Measurements from ENCODE around the gene CDK17. TPM values are rescaled to one million over a fixed set of nuclear protein-coding genes. Genes with fewer than 3 reads are reported as not detected.
"Not testable (repeated sequence)": the region's sequence is repeated elsewhere in the genome, so short reads cannot be mapped to it uniquely, and the experiment has no call there.

The CDK17 gene
- total RNA-seq, 1 experiment from 2014 or later: 18.4 TPM

- Histone ChIP-seq H3K9me3 (no peaks in the 10 kb centered on the region), H3K36me3 (no peaks in the 10 kb centered on the region), H3K4me3 (no peak overlapping the region), H3K27me3 (no peaks in the 10 kb centered on the region)
- DNase-seq: no peak
Measured at GRCh38 chr12:96352161-96352835, 47.9 kb downstream of the CDK17 start.

GRCh38 chr12:96350982-96351381 is 49.3 kb downstream of the CDK17 start:
- peaks cover 3% of the 10 kb centered on the region for H3K9me3 ChIP-seq
- peaks cover 2% of the 10 kb centered on the region for H3K36me3 ChIP-seq
- no peak for DNase-seq
- no peak overlapping the region for H3K4me3 ChIP-seq
- no peaks in the 10 kb centered on the region for H3K27me3 ChIP-seq

DNA sequence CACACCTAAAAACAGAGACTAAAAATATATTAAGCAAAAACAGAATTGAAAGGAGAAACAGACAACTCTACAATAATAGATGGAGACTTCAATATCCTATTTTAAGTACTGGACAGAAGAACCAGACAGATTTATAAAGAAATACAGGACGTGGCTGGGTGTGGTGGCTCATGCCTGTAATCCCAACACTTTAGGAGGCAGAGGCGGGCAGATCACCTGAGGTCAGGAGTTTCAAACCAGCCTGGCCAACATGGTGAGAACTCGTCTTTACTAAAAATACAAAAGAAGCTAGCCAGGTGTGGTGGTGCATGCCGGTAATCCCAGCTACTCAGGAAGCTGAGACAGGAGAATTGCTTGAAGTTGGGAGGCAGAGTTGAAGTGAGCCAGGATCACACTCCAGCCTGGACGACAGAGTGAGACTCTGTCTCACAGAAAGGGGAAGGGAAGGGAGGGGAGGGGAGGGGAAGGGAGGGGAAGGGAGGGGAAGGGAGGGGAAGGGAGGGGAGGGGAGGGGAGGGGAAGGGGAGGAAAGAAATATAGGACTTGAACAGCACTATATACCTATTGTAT is 53.0 kb downstream of the CDK17 start:
- DNase-seq: no peak
- Histone ChIP-seq H3K9me3 (peaks cover 31% of the 10 kb centered on the region), H3K27me3 (no peaks in the 10 kb centered on the region), H3K4me3 (no peak overlapping the region), H3K36me3 (peaks cover 16% of the 10 kb centered on the region)

DNA sequence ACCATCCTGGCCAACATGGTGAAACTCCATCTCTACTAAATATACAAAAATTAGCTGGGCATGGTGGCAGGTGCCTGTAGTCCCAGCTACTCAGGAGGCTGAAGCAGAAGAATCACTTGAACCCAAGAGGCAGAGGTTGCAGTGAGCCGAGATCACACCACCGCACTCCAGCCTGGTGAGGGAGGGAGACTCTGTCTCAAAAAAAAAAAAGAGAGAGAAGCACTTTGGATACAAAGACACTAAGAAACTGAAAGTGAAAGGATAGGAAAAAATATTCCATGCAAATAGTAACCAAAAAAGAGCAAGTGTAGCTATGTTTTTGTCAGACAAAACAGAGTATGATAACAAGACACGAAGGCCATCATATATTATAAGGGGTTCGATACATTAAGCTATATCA is 53.5 kb downstream of the CDK17 start:
- not testable (repeated sequence) for DNase-seq, H3K27me3 ChIP-seq, H3K4me3 ChIP-seq
- Histone ChIP-seq H3K9me3 (peaks cover 33% of the 10 kb centered on the region), H3K36me3 (peaks cover 20% of the 10 kb centered on the region)

DNA sequence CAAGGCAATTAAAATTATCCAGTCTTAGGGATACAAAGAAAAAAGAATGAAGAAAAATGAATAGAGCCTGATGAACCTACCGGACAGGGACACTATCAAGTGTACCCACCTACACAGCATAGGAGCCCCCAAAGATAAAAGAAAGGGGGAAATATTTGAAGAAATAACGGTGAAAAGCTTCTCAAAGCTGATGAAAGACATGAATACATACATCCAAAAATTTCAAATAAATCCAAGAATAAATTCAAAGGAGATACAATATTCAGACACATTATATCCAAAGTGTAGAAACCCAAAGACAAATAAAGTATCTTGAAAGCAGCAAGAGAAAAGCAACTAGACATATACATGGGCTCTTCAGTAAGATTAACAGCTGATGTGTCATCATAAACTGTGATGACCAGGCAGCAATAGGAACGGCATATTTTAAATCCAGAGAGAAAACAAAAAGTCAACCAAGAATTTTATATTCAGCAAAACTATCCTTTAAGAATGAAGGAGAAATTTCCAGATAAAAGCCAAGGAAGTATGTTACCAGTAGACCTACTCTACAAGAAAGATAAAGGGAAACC is 56.0 kb downstream of the CDK17 start:
- Histone ChIP-seq H3K9me3 (peaks cover 33% of the 10 kb centered on the region), H3K4me3 (no peak overlapping the region), H3K27me3 (no peaks in the 10 kb centered on the region), H3K36me3 (peaks cover 20% of the 10 kb centered on the region)
- DNase-seq: no peak

- peaks cover 37% of the 10 kb centered on the region for H3K9me3 ChIP-seq
- no peak overlapping the region for H3K4me3 ChIP-seq
- H3K36me3 ChIP-seq: peaks cover 20% of the 10 kb centered on the region
- no peak for DNase-seq
- no peaks in the 10 kb centered on the region for H3K27me3 ChIP-seq
Measured at GRCh38 chr12:96343347-96343954, 56.8 kb downstream of the CDK17 start.

DNA sequence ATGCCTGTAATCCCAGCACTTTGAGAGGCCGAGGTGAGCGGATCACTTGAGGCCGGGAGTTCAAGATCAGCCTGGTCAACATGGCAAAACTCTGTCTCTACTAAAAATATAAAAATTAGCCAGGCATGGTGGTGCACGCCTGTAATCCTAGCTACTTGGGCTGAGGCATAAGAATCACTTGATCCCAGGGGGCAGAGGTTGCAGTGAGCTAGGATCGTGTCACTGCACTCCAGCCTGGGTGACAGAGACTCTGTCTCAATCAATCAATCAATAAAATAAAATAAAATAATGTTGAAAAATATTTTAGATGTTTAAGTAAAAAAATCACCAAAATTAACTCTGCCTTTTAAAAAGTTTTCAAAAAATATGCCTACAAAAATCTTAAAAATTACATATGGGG is 60.6 kb downstream of the CDK17 start:
- not testable (repeated sequence) for DNase-seq, H3K4me3 ChIP-seq, H3K36me3 ChIP-seq, H3K27me3 ChIP-seq
- H3K9me3 ChIP-seq: peaks cover 29% of the 10 kb centered on the region

GRCh38 chr12:96338852-96339471 is 61.3 kb downstream of the CDK17 start:
- Histone ChIP-seq H3K36me3 (peaks cover 16% of the 10 kb centered on the region), H3K9me3 (peaks cover 22% of the 10 kb centered on the region), H3K4me3 (no peak overlapping the region), H3K27me3 (no peaks in the 10 kb centered on the region)
- no peak for DNase-seq

DNA sequence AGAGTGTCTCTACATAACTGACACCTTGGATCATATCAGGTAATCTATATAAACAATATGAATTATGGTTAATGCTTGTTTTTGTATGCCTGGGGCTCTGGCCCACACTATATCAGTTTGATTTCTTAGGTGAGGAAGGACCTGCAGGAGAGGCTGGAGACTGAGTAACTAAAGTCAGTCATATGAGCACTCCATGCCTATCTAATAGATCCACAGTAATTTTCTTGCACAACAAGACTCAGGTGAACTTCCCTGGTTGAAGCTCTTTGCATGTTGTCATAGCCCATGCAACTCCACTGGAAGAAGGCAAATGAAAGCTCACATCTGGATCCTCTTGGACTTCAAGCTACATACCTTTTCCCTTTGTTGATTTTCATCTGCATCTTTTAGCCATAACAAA is 62.3 kb downstream of the CDK17 start:
- peaks cover 16% of the 10 kb centered on the region for H3K9me3 ChIP-seq
- no peak overlapping the region for H3K4me3 ChIP-seq
- no peaks in the 10 kb centered on the region for H3K27me3 ChIP-seq
- DNase-seq: no peak
- peaks cover 17% of the 10 kb centered on the region for H3K36me3 ChIP-seq

DNA sequence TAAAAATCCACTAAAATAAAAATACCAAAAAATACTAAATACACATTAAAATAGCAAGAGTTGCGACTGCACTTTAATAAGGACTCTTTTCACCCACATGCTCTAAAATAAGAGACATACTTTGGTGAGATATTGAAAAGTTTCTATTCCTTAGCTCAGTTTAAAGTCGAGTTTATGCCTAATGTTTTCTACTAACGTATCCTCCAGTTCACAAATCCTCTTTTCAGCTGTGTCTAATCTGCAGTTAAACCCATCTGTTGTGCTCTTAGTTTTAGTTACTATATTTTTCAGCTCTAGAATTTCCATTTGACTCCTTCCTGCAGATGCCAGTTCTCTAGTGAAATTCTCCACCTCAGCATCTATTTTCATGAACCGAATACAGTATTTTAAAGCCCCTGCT is 63.8 kb downstream of the CDK17 start:
- DNase-seq: no peak
- Histone ChIP-seq H3K9me3 (peaks cover 12% of the 10 kb centered on the region), H3K36me3 (peaks cover 14% of the 10 kb centered on the region), H3K27me3 (no peaks in the 10 kb centered on the region), H3K4me3 (no peak overlapping the region)

DNA sequence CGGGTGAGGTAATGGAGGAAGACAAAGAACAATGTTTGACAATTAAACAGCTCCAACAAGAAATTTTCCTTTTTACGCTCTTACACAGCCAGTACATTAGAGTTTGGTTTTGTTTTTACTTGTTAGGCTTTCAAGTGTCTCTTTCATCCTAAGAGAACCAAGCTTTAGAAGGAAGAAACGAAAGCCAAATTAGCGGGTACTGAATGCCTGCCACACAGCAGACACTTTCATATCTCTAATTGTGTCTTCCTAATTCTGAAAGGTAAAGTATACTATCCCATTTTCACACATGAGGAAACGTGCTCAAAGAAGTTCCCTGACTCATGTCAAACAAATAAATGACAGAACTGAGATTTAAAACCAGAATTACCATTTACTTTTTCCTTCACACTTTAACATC is 65.0 kb downstream of the CDK17 start:
- no peak overlapping the region for H3K4me3 ChIP-seq
- DNase-seq: no peak
- H3K9me3 ChIP-seq: peaks cover 12% of the 10 kb centered on the region
- H3K27me3 ChIP-seq: no peaks in the 10 kb centered on the region
- peaks cover 21% of the 10 kb centered on the region for H3K36me3 ChIP-seq

GRCh38 chr12:96334502-96334901 is 65.7 kb downstream of the CDK17 start:
- H3K9me3 ChIP-seq: peaks cover 12% of the 10 kb centered on the region
- no peak for DNase-seq
- no peak overlapping the region for H3K4me3 ChIP-seq
- peaks cover 21% of the 10 kb centered on the region for H3K36me3 ChIP-seq
- H3K27me3 ChIP-seq: no peaks in the 10 kb centered on the region

GRCh38 chr12:96329545-96329944 is 70.7 kb downstream of the CDK17 start:
- DNase-seq: no peak
- Histone ChIP-seq H3K36me3 (peaks cover 18% of the 10 kb centered on the region), H3K27me3 (no peaks in the 10 kb centered on the region), H3K9me3 (no peaks in the 10 kb centered on the region), H3K4me3 (no peak overlapping the region)

DNA sequence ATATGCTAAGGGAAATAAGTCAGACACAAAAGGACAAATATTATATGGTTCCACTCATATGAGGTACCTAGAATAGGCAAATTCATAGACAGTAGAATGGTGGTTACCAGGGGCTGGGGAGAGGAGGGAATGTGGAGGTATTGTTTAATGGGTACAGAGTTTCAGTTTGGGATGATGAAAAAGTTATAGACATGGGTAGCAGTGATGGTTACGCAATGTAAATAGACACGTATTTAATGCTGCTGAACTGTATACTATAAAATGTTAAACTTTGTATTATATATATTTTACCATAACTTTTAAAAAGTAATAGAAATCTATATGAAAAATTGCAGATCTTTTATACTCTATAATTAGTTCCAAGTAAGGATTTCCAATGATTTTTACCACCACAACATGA is 71.2 kb downstream of the CDK17 start:
- Histone ChIP-seq H3K4me3 (no peak overlapping the region), H3K9me3 (no peaks in the 10 kb centered on the region), H3K36me3 (peaks cover 16% of the 10 kb centered on the region), H3K27me3 (no peaks in the 10 kb centered on the region)
- no peak for DNase-seq

DNA sequence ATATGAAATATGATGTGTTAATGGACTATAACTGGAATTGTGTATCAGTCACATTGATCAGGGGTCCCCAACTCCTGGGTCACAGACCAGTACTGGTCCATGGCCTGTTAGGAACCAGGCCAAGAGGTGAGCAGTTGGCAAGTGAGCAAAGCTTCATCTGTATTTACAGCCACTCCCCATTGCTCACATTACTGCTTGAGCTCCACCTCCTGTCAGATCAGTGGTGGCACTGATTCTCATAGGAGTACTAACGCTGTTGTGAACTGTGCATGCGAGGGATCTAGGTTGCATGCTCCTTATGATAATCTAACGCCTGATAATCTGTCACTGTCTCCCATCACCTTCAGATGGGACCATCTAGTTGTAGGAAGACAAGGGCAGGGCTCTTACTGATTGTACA is 72.3 kb downstream of the CDK17 start:
- Histone ChIP-seq H3K27me3 (no peaks in the 10 kb centered on the region), H3K4me3 (no peak overlapping the region), H3K36me3 (peaks cover 22% of the 10 kb centered on the region), H3K9me3 (no peaks in the 10 kb centered on the region)
- no peak for DNase-seq

- Histone ChIP-seq H3K4me3 (no peak overlapping the region), H3K9me3 (no peaks in the 10 kb centered on the region), H3K36me3 (peaks cover 27% of the 10 kb centered on the region), H3K27me3 (no peaks in the 10 kb centered on the region)
- no peak for DNase-seq
Measured at GRCh38 chr12:96327346-96327745, 72.9 kb downstream of the CDK17 start.

DNA sequence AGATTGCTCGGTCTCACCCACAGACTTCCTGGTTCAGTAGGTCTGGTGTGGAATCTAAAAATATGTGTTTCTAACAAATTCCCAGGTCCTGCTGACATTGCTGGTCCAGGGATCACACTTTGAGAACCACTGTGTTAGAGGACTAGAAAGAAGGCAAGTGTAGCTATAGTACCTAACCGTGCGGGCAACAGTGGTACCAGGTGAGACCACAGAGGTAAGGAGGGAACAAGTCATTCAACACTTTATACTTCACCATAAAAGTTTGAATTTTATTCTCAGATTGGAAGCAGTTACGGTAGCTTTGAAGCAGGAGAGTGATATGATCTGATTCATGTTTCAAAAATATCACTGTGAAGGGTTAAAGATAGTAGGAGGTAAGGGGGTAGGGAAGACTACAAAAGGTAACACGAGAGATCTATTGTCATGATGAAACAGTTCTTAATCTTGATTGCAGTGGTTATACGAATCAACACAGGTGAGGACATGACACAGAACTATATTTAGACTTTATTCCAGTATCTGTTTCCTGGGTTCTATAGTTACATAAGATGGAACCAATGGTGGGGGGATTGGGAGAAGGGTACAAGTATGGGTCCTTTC is 73.5 kb downstream of the CDK17 start:
- H3K27me3 ChIP-seq: no peaks in the 10 kb centered on the region
- no peak for DNase-seq
- H3K36me3 ChIP-seq: peaks cover 29% of the 10 kb centered on the region
- H3K4me3 ChIP-seq: no peak overlapping the region
- no peaks in the 10 kb centered on the region for H3K9me3 ChIP-seq
